Motor neuron (in vitro differentiated cells): Measurements from ENCODE around the gene ZNF710. TPM values are rescaled to one million over a fixed set of nuclear protein-coding genes. Genes with fewer than 3 reads are reported as not detected.

Experiments
- ATAC-seq, 8 experiments: fragments of 200-7000 bp; cut with Tn5 transposase; replicated peaks in 6 of 8; 2 replicates each; pipeline ENCODE4 v1.8.0; 2021; ENCODE audit warnings: mild to moderate bottlenecking in 8 of 8, moderate library complexity in 8 of 8
- H3K27ac ChIP-seq, 2 donors: fragments of 250-450 bp; sonication (Bioruptor Pico); 2 replicates each; pipeline ENCODE4 v1.9.0; 2021; ENCODE audit warnings: antibody characterized with exemption in 2 of 2, mild to moderate bottlenecking in 2 of 2, moderate library complexity in 1 of 2
- H3K4me1 ChIP-seq, 2 donors: fragments of 250-450 bp; sonication (Bioruptor Pico); replicated peaks in 1 of 2; 2 replicates each; pipeline ENCODE4 v1.6.1; 2021; ENCODE audit warnings: antibody characterized with exemption in 2 of 2, mild to moderate bottlenecking in 2 of 2, moderate library complexity in 1 of 2
- H3K4me3 ChIP-seq, 5 donors: fragments of 250-450 bp; sonication (Bioruptor Pico); 2 replicates each; pipeline ENCODE4 v1.9.0; 2021; ENCODE audit warnings: antibody characterized with exemption in 5 of 5, mild to moderate bottlenecking in 5 of 5, moderate library complexity in 4 of 5
- WGBS, 10 experiments: fragments of 450-650 bp; shearing (Covaris generic); methylation state at CpG; one replicate each; pipeline ENCODE4 v1.0.0; 2022; 5-methylcytosine and 5-hydroxymethylcytosine counted together
- in situ Hi-C, 9 experiments: fragments of 400-800 bp; cut with MboI; loops; one replicate each; pipeline ENCODE4 v1.15.0; 2021; ENCODE audit warnings: low sequenced_read_pairs in 9 of 9, low pct_unique_long_range_greater_than_20kb in 2 of 9; ENCODE audit not compliant: unreplicated experiment in 9 of 9
- total RNA-seq, 8 experiments: library from RNA; unstranded; fragments of 300-600 nt; gene quantifications; 2 replicates each; pipeline versions ENCODE4 v1.2.3 to v1.2.4, GENCODE V29; 2022

ZNF710 gene
- total RNA-seq, 8 experiments from 2014 or later: 4.6 to 23.0 (median 11.5) TPM

DNA sequence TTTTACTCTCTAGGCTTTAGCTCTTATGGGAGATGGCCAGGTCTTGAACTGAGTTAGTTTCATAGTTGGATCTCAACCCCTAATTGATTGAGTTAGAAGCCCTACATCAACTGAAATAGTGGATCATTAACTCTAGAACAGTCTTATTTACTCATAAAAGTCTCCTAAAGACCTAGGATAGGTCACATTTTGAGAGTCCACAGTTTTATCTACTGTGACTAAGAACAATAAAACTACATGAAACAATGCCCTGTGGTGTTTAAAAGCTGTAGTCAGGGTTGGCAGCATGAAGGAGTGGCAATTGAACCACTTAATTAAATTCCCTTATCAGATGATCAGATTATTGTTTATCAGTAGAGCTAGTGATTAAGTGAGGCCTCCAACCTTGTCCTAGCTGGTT is 123.4 kb downstream of the ZNF710 start:
- peaks cover 6 to 8% of the 10 kb centered on the region in 2 donors for H3K4me1 ChIP-seq
- no peak for ATAC-seq
- no peak overlapping the region for H3K4me3 ChIP-seq
- in situ Hi-C loops: no loop called here
- H3K27ac ChIP-seq: no peak overlapping the region

- no peak for ATAC-seq
- 60 to 100% (median 75%) methylated on average over 1 to 4 of the region's 6 CpGs; no CpG with 5 or more reads in 5 of the 10 experiments for WGBS, 10 experiments
- in situ Hi-C loops: no loop called here
- H3K4me1 ChIP-seq: peaks cover 5 to 6% of the 10 kb centered on the region in 2 donors
- H3K4me3 ChIP-seq: no peak overlapping the region
- H3K27ac ChIP-seq: no peak overlapping the region
Observed at GRCh38 chr15:90126022-90126421, 124.9 kb downstream of the ZNF710 start.

- ATAC-seq: peak in 6 of 8 experiments; percentile 16 to 73 (median 44)
- 0 to 62% (median 29%) methylated on average over 1 to 8 of the region's 10 CpGs; no CpG with 5 or more reads in 2 of the 10 experiments for WGBS, 10 experiments
- Histone ChIP-seq H3K4me1 (peaks cover 3 to 6% of the 10 kb centered on the region in 2 donors), H3K4me3 (no peak overlapping the region), H3K27ac (peak overlapping the region in 1 of 2 donors; percentile 21)
- in situ Hi-C loops: no loop called here
Observed at GRCh38 chr15:90126596-90127435, 125.7 kb downstream of the ZNF710 start.

DNA sequence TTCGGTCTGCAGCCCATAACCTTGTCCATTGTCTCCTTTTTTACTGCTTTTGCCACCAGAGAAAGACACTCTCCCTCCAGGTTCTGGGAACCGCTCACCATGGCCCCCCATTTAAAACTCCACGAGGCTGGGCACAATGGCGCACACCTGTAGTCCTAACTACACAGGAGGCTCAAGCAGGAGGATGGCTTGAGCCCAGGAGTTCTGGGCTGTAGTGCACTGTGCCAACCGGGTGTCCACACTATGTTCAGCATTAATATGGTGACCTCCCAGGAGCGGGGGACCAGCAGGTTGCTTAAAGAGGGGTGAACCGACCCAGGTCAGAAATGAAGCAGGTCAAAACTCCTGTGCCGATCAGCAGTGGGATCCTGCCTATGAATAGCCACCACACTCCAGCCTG is 129.2 kb downstream of the ZNF710 start:
- in situ Hi-C loops: no loop called here
- no peak overlapping the region for H3K27ac ChIP-seq
- H3K4me3 ChIP-seq: no peak overlapping the region
- peaks cover 3 to 6% of the 10 kb centered on the region in 2 donors for H3K4me1 ChIP-seq
- WGBS, 10 experiments: 20 to 100% (median 91%) methylated on average over 1 to 7 of the region's 8 CpGs; no CpG with 5 or more reads in 5 of the 10 experiments
- no peak for ATAC-seq

Other genes with a start within 250 kb of the ZNF710 start
- under 1 TPM in 6 of 8 experiments, not detected in 2; 0.18 to 0.90 (median 0.22) TPM for gene MESP2, start 225.0 kb upstream of the ZNF710 start, total RNA-seq
- 100 to 1,000 TPM in 3 of 8 experiments, 1 to 10 TPM in 2, under 1 TPM in 3; 0.11 to 157 (median 1.3) TPM for gene ANPEP, start 186.5 kb upstream of the ZNF710 start, total RNA-seq
- 10 to 100 TPM; 35.5 to 68.8 (median 47.3) TPM for gene AP3S2, start 107.3 kb upstream of the ZNF710 start, total RNA-seq
- 10 to 100 TPM in 2 of 8 experiments, 1 to 10 TPM in 6; 2.5 to 15.3 (median 8.5) TPM for gene ARPIN, start 88.4 kb upstream of the ZNF710 start, total RNA-seq
- 100 to 1,000 TPM in 3 of 8 experiments, 10 to 100 TPM in 5; 55.9 to 289 (median 77.4) TPM for gene IDH2, start 101.1 kb downstream of the ZNF710 start, total RNA-seq
- 10 to 100 TPM in 6 of 8 experiments, 1 to 10 TPM in 2; 9.7 to 18.3 (median 13.4) TPM for gene SEMA4B, start 200.0 kb downstream of the ZNF710 start, total RNA-seq
- 10 to 100 TPM; 12.6 to 61.8 (median 38.8) TPM for gene CIB1, start 232.6 kb downstream of the ZNF710 start, total RNA-seq
- gene GDPGP1, start 232.9 kb downstream of the ZNF710 start, total RNA-seq: 1 to 10 TPM; 2.2 to 7.2 (median 6.3) TPM
- gene TTLL13, start 248.2 kb downstream of the ZNF710 start, total RNA-seq: 1 to 10 TPM in 1 of 8 experiments, under 1 TPM in 6, not detected in 1; 0.16 to 1.5 (median 0.50) TPM